Right forelimb (tissue), 1 donor: Measurements from ENCODE around the gene LONRF2.
A peak's percentile ranks its signal among the peaks of the same experiment; 100 is the strongest.

ENCODE experiments used
- DNase-seq: peaks from one replicate; pipeline ENCODE4 v3.0.0-alpha.2; 2018

The LONRF2 gene

GRCh38 chr2:100274076-100274475 is 48.2 kb downstream of the LONRF2 start:
- no peak for DNase-seq

GRCh38 chr2:100273387-100273786 is 48.9 kb downstream of the LONRF2 start:
- no peak for DNase-seq

- peak; percentile 63 for DNase-seq
These were observed 49.4 kb downstream of the LONRF2 start for GRCh38 chr2:100272841-100273329.

GRCh38 chr2:100271210-100271609 is 51.1 kb downstream of the LONRF2 start:
- no peak for DNase-seq

GRCh38 chr2:100270381-100271146 is 51.7 kb downstream of the LONRF2 start:
- DNase-seq, result peak; percentile 25

- DNase-seq, result peak; percentile 4
These were observed 52.4 kb downstream of the LONRF2 start for GRCh38 chr2:100269889-100270288.

- peak; percentile 13 for DNase-seq
These were observed 53.3 kb downstream of the LONRF2 start for GRCh38 chr2:100268986-100269385.

GRCh38 chr2:100267751-100268150 is 54.5 kb downstream of the LONRF2 start:
- DNase-seq, result no peak

- DNase-seq, result no peak
These were observed 56.2 kb downstream of the LONRF2 start for GRCh38 chr2:100266126-100266525.

- no peak for DNase-seq
These were observed 57.1 kb downstream of the LONRF2 start for GRCh38 chr2:100265226-100265625.

GRCh38 chr2:100264651-100265050 is 57.6 kb downstream of the LONRF2 start:
- DNase-seq, result no peak

GRCh38 chr2:100264121-100264520 is 58.2 kb downstream of the LONRF2 start:
- no peak for DNase-seq

GRCh38 chr2:100262555-100263320 is 59.6 kb downstream of the LONRF2 start:
- DNase-seq, result peak; percentile 83

- DNase-seq, result no peak
These were observed 60.3 kb downstream of the LONRF2 start for GRCh38 chr2:100262046-100262445.

GRCh38 chr2:100260712-100261620 is 61.3 kb downstream of the LONRF2 start:
- DNase-seq, result peak; percentile 87

- DNase-seq, result no peak
These were observed 63.2 kb downstream of the LONRF2 start for GRCh38 chr2:100259106-100259505.

- no peak for DNase-seq
These were observed 64.4 kb downstream of the LONRF2 start for GRCh38 chr2:100257939-100258338.

- no peak for DNase-seq
These were observed 65.5 kb downstream of the LONRF2 start for GRCh38 chr2:100256849-100257248.

- no peak for DNase-seq
These were observed 65.9 kb downstream of the LONRF2 start for GRCh38 chr2:100256416-100256815.

GRCh38 chr2:100254646-100255210 is 67.6 kb downstream of the LONRF2 start:
- DNase-seq, result no peak

GRCh38 chr2:100253786-100254185 is 68.5 kb downstream of the LONRF2 start:
- no peak for DNase-seq
